B cell (primary cell): Measurements from ENCODE around the gene TBX10.
"Not testable (repeated sequence)": the region's sequence is repeated elsewhere in the genome, so short reads cannot be mapped to it uniquely, and the experiment has no call there.

Source experiments
- CTCF ChIP-seq: fragments of 200-600 bp; IDR thresholded peaks from one replicate; pipeline ENCODE4 v1.8.0; 2022; ENCODE audit warnings: antibody characterized with exemption, mild to moderate bottlenecking
- EZH2 ChIP-seq: IDR thresholded peaks from 2 replicates; pipeline ENCODE4 v1.6.1; 2012; ENCODE audit warnings: borderline replicate concordance, low read depth, mild to moderate bottlenecking, moderate library complexity, low read length; ENCODE audit not compliant: insufficient read depth, poor library complexity, severe bottlenecking

DNA sequence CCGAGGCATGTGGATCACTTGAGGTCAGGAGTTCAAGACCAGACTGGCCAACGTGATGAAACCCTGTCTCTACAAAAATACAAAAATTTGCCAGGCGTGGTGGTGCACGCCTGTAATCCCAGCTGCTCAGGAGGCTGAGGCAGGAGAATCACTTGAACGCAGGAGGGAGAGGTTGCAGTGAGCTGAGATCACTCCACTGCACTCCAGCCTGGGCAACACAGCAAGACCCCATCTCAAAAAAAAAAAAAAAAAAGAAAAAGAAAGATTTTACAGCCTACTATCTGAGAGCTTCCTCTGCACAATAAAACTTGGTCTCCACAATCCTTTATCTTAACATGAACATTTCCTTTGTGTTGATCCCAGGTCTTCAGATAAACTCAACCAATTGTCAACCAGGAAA lies 21.2 kb upstream of the TBX10 start:
- not testable (repeated sequence) for TF ChIP-seq EZH2, CTCF
